Ascending aorta (tissue), 2 donors: Measurements from ENCODE around the gene USP4. TPM values are rescaled to one million over a fixed set of nuclear protein-coding genes. Genes with fewer than 3 reads are reported as not detected.
A peak's percentile ranks its signal among the peaks of the same experiment; 100 is the strongest.

Source experiments
- DNase-seq, 2 donors: peaks; one replicate each; pipeline ENCODE4 v3.0.0-alpha.2; 2019; ENCODE audit warnings: low spot score in 2 of 2
- H3K27ac ChIP-seq, 2 donors: fragments of 200-600 bp; sonication (generic); one replicate each; pipeline ENCODE4 v1.5.1; 2016 to 2017; ENCODE audit warnings: mild to moderate bottlenecking in 1 of 2
- H3K27me3 ChIP-seq: fragments of 200-600 bp; sonication (generic); one replicate; pipeline ENCODE4 v1.5.1; 2017
- H3K36me3 ChIP-seq, 2 donors: fragments of 200-600 bp; sonication (generic); one replicate each; pipeline ENCODE4 v1.5.1; 2016
- H3K4me1 ChIP-seq, 2 donors: fragments of 200-600 bp; sonication (generic); one replicate each; pipeline ENCODE4 v1.5.1; 2016 to 2017; ENCODE audit warnings: mild to moderate bottlenecking in 1 of 2
- H3K4me3 ChIP-seq, 2 donors: fragments of 200-600 bp; sonication (generic); one replicate each; pipeline ENCODE4 v1.5.1; 2016 to 2017; ENCODE audit warnings: mild to moderate bottlenecking in 1 of 2
- H3K9me3 ChIP-seq, 2 donors: fragments of 200-600 bp; sonication (generic); one replicate each; pipeline ENCODE4 v1.5.1; 2016
- intact Hi-C: fragments of 100-400 bp; cut with DNase I; formaldehyde crosslinking; loops from one replicate; pipeline ENCODE4 v1.15.1; 2023
- total RNA-seq: library from RNA; depleted of rRNA; stranded (reverse); fragments of >200 nt; gene quantifications from one replicate; pipeline ENCODE4 v1.1.0, GENCODE V29; 2016
- TF ChIP-seq, protein P1 (sequence below), 3 experiments: fragments of 200-600 bp in 2 of 3; fragments of 450-650 bp in 1 of 3; sonication (generic) in 2 of 3; IDR thresholded peaks; one replicate each; pipeline ENCODE4 v1.5.1; 2016 to 2019; ENCODE audit warnings: antibody characterized with exemption in 3 of 3, mild to moderate bottlenecking in 1 of 3, moderate library complexity in 1 of 3

Gene USP4
- total RNA-seq, 1 donor from 2014 or later, result 94.7 TPM

GRCh38 chr3:49294343-49294742 is 45.5 kb downstream of the USP4 start:
- H3K9me3 ChIP-seq, result no peaks in the 10 kb centered on the region
- intact Hi-C loops, result no loop called here
- no peak overlapping the region for H3K4me3 ChIP-seq
- DNase-seq, result no peak
- peaks cover 76 to 89% of the 10 kb centered on the region in 2 donors for H3K36me3 ChIP-seq
- peaks cover 3 to 4% of the 10 kb centered on the region in 2 donors for H3K4me1 ChIP-seq
- TF ChIP-seq, protein P1, sequence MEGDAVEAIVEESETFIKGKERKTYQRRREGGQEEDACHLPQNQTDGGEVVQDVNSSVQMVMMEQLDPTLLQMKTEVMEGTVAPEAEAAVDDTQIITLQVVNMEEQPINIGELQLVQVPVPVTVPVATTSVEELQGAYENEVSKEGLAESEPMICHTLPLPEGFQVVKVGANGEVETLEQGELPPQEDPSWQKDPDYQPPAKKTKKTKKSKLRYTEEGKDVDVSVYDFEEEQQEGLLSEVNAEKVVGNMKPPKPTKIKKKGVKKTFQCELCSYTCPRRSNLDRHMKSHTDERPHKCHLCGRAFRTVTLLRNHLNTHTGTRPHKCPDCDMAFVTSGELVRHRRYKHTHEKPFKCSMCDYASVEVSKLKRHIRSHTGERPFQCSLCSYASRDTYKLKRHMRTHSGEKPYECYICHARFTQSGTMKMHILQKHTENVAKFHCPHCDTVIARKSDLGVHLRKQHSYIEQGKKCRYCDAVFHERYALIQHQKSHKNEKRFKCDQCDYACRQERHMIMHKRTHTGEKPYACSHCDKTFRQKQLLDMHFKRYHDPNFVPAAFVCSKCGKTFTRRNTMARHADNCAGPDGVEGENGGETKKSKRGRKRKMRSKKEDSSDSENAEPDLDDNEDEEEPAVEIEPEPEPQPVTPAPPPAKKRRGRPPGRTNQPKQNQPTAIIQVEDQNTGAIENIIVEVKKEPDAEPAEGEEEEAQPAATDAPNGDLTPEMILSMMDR (IDR thresholded peaks at IDR 0.05), result no peak
- no peak overlapping the region for H3K27ac ChIP-seq
- H3K27me3 ChIP-seq, result no peaks in the 10 kb centered on the region

GRCh38 chr3:49283997-49284396 is 55.9 kb downstream of the USP4 start:
- DNase-seq, result no peak
- Histone ChIP-seq H3K27me3 (no peaks in the 10 kb centered on the region), H3K9me3 (no peaks in the 10 kb centered on the region), H3K4me3 (no peak overlapping the region), H3K36me3 (peaks cover 69 to 87% of the 10 kb centered on the region in 2 donors), H3K4me1 (no peaks in the 10 kb centered on the region), H3K27ac (no peak overlapping the region)
- intact Hi-C loops, result no loop called here
- TF ChIP-seq, protein P1 (IDR thresholded peaks at IDR 0.05), result no peak

- H3K27me3 ChIP-seq, result no peaks in the 10 kb centered on the region
- peak overlapping the region; percentile 93 to 96 for H3K27ac ChIP-seq
- peaks cover 29 to 40% of the 10 kb centered on the region in 2 donors for H3K36me3 ChIP-seq
- H3K4me1 ChIP-seq, result peaks cover 6 to 10% of the 10 kb centered on the region in 2 donors
- intact Hi-C loops, result loop anchor here (5.0 kb wide), 1 partner anchor 257 kb away; the partner anchor contains the start of gene NDUFAF3
- no peaks in the 10 kb centered on the region for H3K9me3 ChIP-seq
- TF ChIP-seq, protein P1 (IDR thresholded peaks at IDR 0.05), result no peak
- DNase-seq, result no peak
- H3K4me3 ChIP-seq, result no peak overlapping the region
These were observed 60.5 kb downstream of the USP4 start for GRCh38 chr3:49279376-49279775.

- Histone ChIP-seq H3K4me1 (peaks cover 6 to 10% of the 10 kb centered on the region in 2 donors), H3K9me3 (no peaks in the 10 kb centered on the region), H3K27me3 (no peaks in the 10 kb centered on the region), H3K27ac (peak overlapping the region; percentile 93 to 96), H3K36me3 (peaks cover 20 to 32% of the 10 kb centered on the region in 2 donors), H3K4me3 (no peak overlapping the region)
- no peak for DNase-seq
- TF ChIP-seq, protein P1 (IDR thresholded peaks at IDR 0.05), result no peak
- intact Hi-C loops, result loop anchor here (5.0 kb wide), 1 partner anchor 256 kb away; the partner anchor contains the start of gene NDUFAF3
These were observed 61.3 kb downstream of the USP4 start for GRCh38 chr3:49278548-49278947.

DNA sequence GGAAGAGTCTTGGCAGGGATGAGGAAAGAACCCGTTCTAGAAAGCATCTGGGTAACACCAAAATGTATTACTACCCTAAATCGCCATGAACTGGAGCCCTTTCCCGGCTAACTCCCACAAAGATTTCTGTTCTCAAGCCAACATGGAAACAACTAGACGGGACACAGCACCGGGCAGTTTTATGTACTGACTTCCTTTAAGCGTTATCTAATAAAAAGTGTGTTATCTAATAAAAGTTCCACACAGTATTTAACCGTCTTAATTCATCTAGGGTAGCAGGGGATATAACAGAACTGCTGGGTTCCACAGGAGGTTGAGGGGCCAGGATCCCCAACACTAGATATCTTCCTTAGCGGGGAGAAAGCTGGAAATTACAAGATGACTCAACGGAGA is 62.5 kb downstream of the USP4 start:
- H3K9me3 ChIP-seq, result no peaks in the 10 kb centered on the region
- no peaks in the 10 kb centered on the region for H3K27me3 ChIP-seq
- DNase-seq, result no peak
- intact Hi-C loops, result loop anchor here (1.0 to 5.0 kb wide), 2 partner anchors 106 to 255 kb away; partner anchors contain the start of genes KLHDC8B and NDUFAF3
- peak overlapping the region; percentile 93 to 96 for H3K27ac ChIP-seq
- H3K4me1 ChIP-seq, result peaks cover 6 to 10% of the 10 kb centered on the region in 2 donors
- TF ChIP-seq, protein P1 (IDR thresholded peaks at IDR 0.05), result no peak
- peaks cover 14 to 20% of the 10 kb centered on the region in 2 donors for H3K36me3 ChIP-seq
- peak overlapping the region; percentile 50 to 64 for H3K4me3 ChIP-seq
